H1 (cell line): ENCODE measurements around the gene AHSP. TPM values are rescaled to one million over a fixed set of nuclear protein-coding genes. Genes with fewer than 3 reads are reported as not detected.

Experiments
- CTCF ChIA-PET: fragments of 300-600 bp; sonication (Branson Sonifier 250); formaldehyde crosslinking; loops from one replicate; lab custom pipeline; 2021; ENCODE audit not compliant: partially characterized antibody; lab: Charles Lee
- POLR2A ChIA-PET: fragments of 300-600 bp; sonication (Branson Sonifier 250); formaldehyde crosslinking; loops from one replicate; lab custom pipeline; 2021; ENCODE audit warnings: inconsistent platforms; ENCODE audit not compliant: partially characterized antibody; lab: Charles Lee
- DNase-seq, 2 experiments: peaks; one replicate each; pipeline versions ENCODE4 v3.0.0 to v3.0.0-alpha.2; 2010 to 2022; ENCODE audit warnings: low spot score in 2 of 2, low read depth in 1 of 2, mixed read lengths in 1 of 2
- FAIRE-seq: peaks from 2 replicates; lab custom pipeline; 2011; peaks lifted over from hg19 to GRCh38; lab: Jason Lieb, UNC
- H2AFZ ChIP-seq: 2 replicates; pipeline ENCODE4 v1.8.1; 2012; ENCODE audit warnings: low read length, inconsistent platforms
- H2AK5ac ChIP-seq: 2 replicates; pipeline ENCODE4 v1.6.1; 2013; ENCODE audit warnings: low read depth, low read length
- H2BK120ac ChIP-seq: replicated peaks from 2 replicates; pipeline ENCODE3; 2013; ENCODE audit warnings: low read depth, low read length, inconsistent platforms
- H2BK12ac ChIP-seq: 2 replicates; pipeline ENCODE4 v1.6.1; 2013; ENCODE audit warnings: low read depth, low read length
- H2BK15ac ChIP-seq: 2 replicates; pipeline ENCODE4 v1.6.1; 2013; ENCODE audit warnings: low read length
- H2BK20ac ChIP-seq: 2 replicates; pipeline ENCODE4 v1.6.1; 2013; ENCODE audit warnings: low read length
- H2BK5ac ChIP-seq: 2 replicates; pipeline ENCODE4 v1.6.1; 2013; ENCODE audit warnings: low read depth, low read length
- H3K14ac ChIP-seq: 2 replicates; pipeline ENCODE4 v1.6.1; 2013; ENCODE audit warnings: inconsistent platforms; ENCODE audit not compliant: insufficient read length
- H3K18ac ChIP-seq: 2 replicates; pipeline ENCODE4 v1.6.1; 2013; ENCODE audit warnings: low read length; ENCODE audit errors: extremely low read depth
- H3K23ac ChIP-seq: 2 replicates; pipeline ENCODE4 v1.6.1; 2013; ENCODE audit warnings: inconsistent platforms; ENCODE audit not compliant: insufficient read length
- H3K23me2 ChIP-seq: 2 replicates; pipeline ENCODE4 v1.6.1; 2013; ENCODE audit warnings: low read depth, low read length
- H3K27ac ChIP-seq: 2 replicates; pipeline ENCODE4 v1.6.1; 2011; ENCODE audit warnings: low read depth, low read length, inconsistent platforms
- H3K27me3 ChIP-seq, 4 experiments: replicated peaks in 1 of 4; 1 replicate in 1 of 4; 2 replicates in 3 of 4; pipeline versions ENCODE4 v1.6.1 to v1.8.1; 2011 to 2013; ENCODE audit warnings: low read length in 3 of 4, mild to moderate bottlenecking in 3 of 4, inconsistent platforms in 2 of 4, mixed read lengths in 2 of 4, moderate library complexity in 1 of 4; ENCODE audit not compliant: control insufficient read depth in 3 of 4, insufficient read depth in 3 of 4; ENCODE audit errors: extremely low read depth in 1 of 4
- H3K36me3 ChIP-seq, 4 experiments: 2 replicates each; pipeline versions ENCODE4 v1.6.1 to v1.8.1; 2011 to 2013; ENCODE audit warnings: mild to moderate bottlenecking in 4 of 4, low read length in 3 of 4, moderate library complexity in 2 of 4, control low read depth in 1 of 4, inconsistent platforms in 1 of 4; ENCODE audit not compliant: insufficient read depth in 4 of 4, control insufficient read depth in 2 of 4
- H3K4ac ChIP-seq: replicated peaks from 2 replicates; pipeline ENCODE3; 2013; ENCODE audit warnings: low read length, low read depth, mixed read lengths, inconsistent platforms; ENCODE audit not compliant: insufficient read length
- H3K4me1 ChIP-seq, 4 experiments: replicated peaks in 1 of 4; 1 replicate in 1 of 4; 2 replicates in 3 of 4; pipeline versions ENCODE4 v1.6.1 to v1.8.1; 2011 to 2013; ENCODE audit warnings: low read length in 3 of 4, inconsistent platforms in 2 of 4, mixed read lengths in 1 of 4; ENCODE audit not compliant: insufficient read depth in 4 of 4, control insufficient read depth in 3 of 4
- H3K4me2 ChIP-seq, 2 experiments: 2 replicates each; pipeline versions ENCODE4 v1.6.1 to v1.8.1; 2011 to 2013; ENCODE audit warnings: low read depth in 2 of 2, low read length in 2 of 2, control low read depth in 1 of 2, inconsistent platforms in 1 of 2, mild to moderate bottlenecking in 1 of 2; ENCODE audit not compliant: insufficient read depth in 1 of 2
- H3K4me3 ChIP-seq, 4 experiments: fragments of 200-600, 300-600 bp in 1 of 4; sonication (generic), shearing (Covaris generic), sonication (Bioruptor Twin) in 1 of 4; 2 replicates each; pipeline versions ENCODE4 v1.5.1 to v1.8.1; 2011 to 2016; ENCODE audit warnings: low read length in 4 of 4, low read depth in 3 of 4, control low read depth in 2 of 4, inconsistent platforms in 2 of 4, mild to moderate bottlenecking in 2 of 4, mixed read lengths in 1 of 4, moderate library complexity in 1 of 4; ENCODE audit not compliant: insufficient read depth in 2 of 4; ENCODE audit errors: extremely low read depth in 1 of 4
- H3K56ac ChIP-seq: replicated peaks from 2 replicates; pipeline ENCODE3; 2013; ENCODE audit warnings: low read depth, mild to moderate bottlenecking, mixed read lengths, low read length, inconsistent platforms; ENCODE audit not compliant: insufficient read length
- H3K79me1 ChIP-seq: 2 replicates; pipeline ENCODE4 v1.6.1; 2013; ENCODE audit warnings: low read depth, low read length, control low read depth
- H3K79me2 ChIP-seq, 2 experiments: 2 replicates each; pipeline versions ENCODE4 v1.6.1 to v1.8.1; 2012 to 2013; ENCODE audit warnings: low read length in 2 of 2, mild to moderate bottlenecking in 2 of 2, inconsistent platforms in 1 of 2; ENCODE audit not compliant: insufficient read depth in 2 of 2, control insufficient read depth in 1 of 2
- H3K9ac ChIP-seq, 4 experiments: replicated peaks in 1 of 4; 1 replicate in 1 of 4; 2 replicates in 3 of 4; pipeline versions ENCODE4 v1.6.1 to v1.8.1; 2011 to 2013; ENCODE audit warnings: low read depth in 3 of 4, low read length in 3 of 4, control low read depth in 2 of 4, mild to moderate bottlenecking in 2 of 4, moderate library complexity in 2 of 4, inconsistent platforms in 1 of 4; ENCODE audit errors: extremely low read depth in 1 of 4
- H3K9me3 ChIP-seq, 2 experiments: 2 replicates each; pipeline versions ENCODE4 v1.6.1 to v1.8.1; 2012 to 2013; ENCODE audit warnings: mild to moderate bottlenecking in 2 of 2, moderate library complexity in 2 of 2, control low read depth in 1 of 2, inconsistent platforms in 1 of 2, low read depth in 1 of 2, low read length in 1 of 2, mixed read lengths in 1 of 2; ENCODE audit not compliant: insufficient read depth in 2 of 2
- H4K20me1 ChIP-seq, 2 experiments: replicated peaks in 1 of 2; 2 replicates each; pipeline versions ENCODE3 to v1.8.1; 2011 to 2013; ENCODE audit warnings: inconsistent platforms in 2 of 2, low read length in 2 of 2, mild to moderate bottlenecking in 1 of 2; ENCODE audit not compliant: insufficient read depth in 2 of 2, control insufficient read depth in 1 of 2
- H4K5ac ChIP-seq: 2 replicates; pipeline ENCODE4 v1.6.1; 2013; ENCODE audit warnings: low read length, low read depth, mixed read lengths, inconsistent platforms; ENCODE audit not compliant: insufficient read length
- H4K8ac ChIP-seq: 2 replicates; pipeline ENCODE4 v1.8.0; 2013; ENCODE audit warnings: mild to moderate bottlenecking, moderate library complexity, low read length, inconsistent platforms; ENCODE audit not compliant: insufficient read depth; ENCODE audit errors: extremely low read depth
- H4K91ac ChIP-seq: replicated peaks from 2 replicates; pipeline ENCODE3; 2013; ENCODE audit warnings: low read length, mixed read lengths, inconsistent platforms; ENCODE audit not compliant: insufficient read length
- KDM5A ChIP-seq: fragments of 200-600 bp; IDR thresholded peaks from 2 replicates; pipeline ENCODE4 v1.7.1; 2012; ENCODE audit warnings: mild to moderate bottlenecking, low read length, inconsistent platforms, mixed read lengths
- SAP30 ChIP-seq: fragments of 300-600 bp; sonication (generic); IDR thresholded peaks from 2 replicates; pipeline ENCODE4 v1.7.1; 2012; ENCODE audit warnings: low read length, moderate library complexity, mild to moderate bottlenecking, inconsistent platforms; ENCODE audit not compliant: insufficient read depth, insufficient replicate concordance
- SP2 ChIP-seq: IDR thresholded peaks from 2 replicates; pipeline ENCODE4 v1.6.1; 2012; ENCODE audit warnings: mild to moderate bottlenecking, low read length, inconsistent platforms
- WGBS, 2 experiments: shearing (Covaris generic) in 1 of 2; methylation state at CpG; one replicate each; pipeline versions ENCODE4 v1.1.6 to v1.1.7; 2013 to 2015; ENCODE audit warnings: low lambda C conversion rate in 2 of 2, mixed read lengths in 2 of 2, inconsistent platforms in 1 of 2, low coverage in 1 of 2, missing lambda C conversion rate in 1 of 2; ENCODE audit not compliant: insufficient replicate concordance in 2 of 2, insufficient coverage in 1 of 2, insufficient read length in 1 of 2; ENCODE audit errors: extremely low coverage in 1 of 2, missing lambda C conversion rate in 1 of 2; 5-methylcytosine and 5-hydroxymethylcytosine counted together
- polyA plus RNA-seq, 7 experiments: library from polyadenylated mRNA; depleted of rRNA in 3 of 7; stranded (reverse) in 5 of 7; unstranded in 2 of 7; fragments of >200 nt in 5 of 7; fragments of 200-250 nt in 2 of 7; gene quantifications; 1 replicate in 5 of 7; 2 replicates in 1 of 7; 4 replicates in 1 of 7; pipeline versions ENCODE4 v1.2.1 to v1.2.3, GENCODE V29; 2011 to 2013; ENCODE audit warnings: missing spikeins in 2 of 7, mixed read lengths in 2 of 7
- total RNA-seq: library from RNA; stranded (reverse); fragmentation: NEBNext Ultra II Directional; extraction: Animal tissue kit (Norgen Biotek cat#: 25700); gene quantifications from 2 replicates; pipeline ENCODE4 v1.2.1, GENCODE V29; 2021

AHSP gene
- total and polyA plus RNA-seq, 2 of the 8 experiments (the other 6 are each of a cell fraction or from before 2014, with no cell fraction given), result 0.91 to 15.3 TPM

- DNase-seq, result no peak
- POLR2A ChIA-PET, result interaction anchor here (0.8 to 3.3 kb wide), 15 partner anchors 10 to 205 kb away, joined by 3 to 27 read pairs (median 5); partner anchors contain the start of gene AHSP
- H3K9ac ChIP-seq, result peak overlapping the region; percentile 62 to 85 (median 76)
Observed at GRCh38 chr16:31508706-31509195, 18.9 kb upstream of the AHSP start.

More at GRCh38 chr16:31508706-31509195, 18.9 kb upstream of the AHSP start:
- 74% methylated on average over 6 of the region's 6 CpGs; no CpG with 5 or more reads in 1 of the 2 experiments for WGBS, 2 experiments
- H2AFZ ChIP-seq, result peak overlapping the region; percentile 2; the same call in 1 of the 2 replicates
- no peak overlapping the region for H4K8ac ChIP-seq
- peaks cover 4% of the 10 kb centered on the region; the same call in 1 of the 2 replicates for H3K23me2 ChIP-seq
- no peak overlapping the region for H4K5ac ChIP-seq
- H3K18ac ChIP-seq, result no peak overlapping the region
- CTCF ChIA-PET, result interaction anchor here (0.9 to 1.2 kb wide), 3 partner anchors 12 to 57 kb away, joined by 3 read pairs; no protein-coding TSS in a partner anchor
- no peak overlapping the region for H2BK5ac ChIP-seq
- no peak for FAIRE-seq
- no peak overlapping the region for H3K14ac ChIP-seq
- no peak overlapping the region for H4K91ac ChIP-seq
- H3K79me1 ChIP-seq, result 0 out of 2 replicates have a peak, but pooled peaks cover 2% of the 10 kb centered on the region
- H3K79me2 ChIP-seq, result peaks cover 0 to 6% of the 10 kb centered on the region in 2 experiments; a peak in 1 of 4 replicates
- peak overlapping the region; percentile 64; the same call in 1 of the 2 replicates for H3K27ac ChIP-seq
- no peaks in the 10 kb centered on the region for H3K36me3 ChIP-seq
- no peak overlapping the region for H2BK15ac ChIP-seq
- no peak overlapping the region for H2BK20ac ChIP-seq
- no peaks in the 10 kb centered on the region for H4K20me1 ChIP-seq
- H3K23ac ChIP-seq, result no peak overlapping the region
- H3K4me1 ChIP-seq, result peaks cover 0 to 4% (median 2%) of the 10 kb centered on the region in 4 experiments; a peak in 3 of 7 replicates
- H2BK12ac ChIP-seq, result no peak overlapping the region
- H3K9me3 ChIP-seq, result no peaks in the 10 kb centered on the region
- no peak overlapping the region for H2BK120ac ChIP-seq
- H3K4ac ChIP-seq, result no peak overlapping the region
- no peak overlapping the region for H2AK5ac ChIP-seq
- TF ChIP-seq SAP30, result peak; percentile 3
- no peak for TF ChIP-seq KDM5A
- TF ChIP-seq SP2, result no peak
- H3K4me2 ChIP-seq, result peak overlapping the region; percentile 90 to 95
- H3K4me3 ChIP-seq, result peak overlapping the region; percentile 67 to 88 (median 86)
- peak overlapping the region; percentile 71 for H3K56ac ChIP-seq
- no peaks in the 10 kb centered on the region for H3K27me3 ChIP-seq
